Activated CD8-positive, alpha-beta memory T cell treated with anti-CD3 and anti-CD28 coated beads, Interleukin-2, amount 50 U/mL, for 48 hours (primary cell): ENCODE data around the gene ARNT2.

Experiments used
- DNase-seq: peaks from one replicate; pipeline ENCODE4 v3.0.0-alpha.2; 2020

The ARNT2 gene

GRCh38 chr15:80411788-80412288 is 7.7 kb downstream of the ARNT2 start:
- DNase-seq: no peak

GRCh38 chr15:80414546-80415357 is 10.6 kb downstream of the ARNT2 start:
- no peak for DNase-seq

- DNase-seq: no peak
Measured at GRCh38 chr15:80415358-80415670, 11.1 kb downstream of the ARNT2 start.

- no peak for DNase-seq
Measured at GRCh38 chr15:80416702-80417101, 12.5 kb downstream of the ARNT2 start.

GRCh38 chr15:80418892-80419537 is 14.8 kb downstream of the ARNT2 start:
- no peak for DNase-seq

GRCh38 chr15:80419546-80419945 is 15.4 kb downstream of the ARNT2 start:
- no peak for DNase-seq

GRCh38 chr15:80420658-80421057 is 16.5 kb downstream of the ARNT2 start:
- DNase-seq: no peak

GRCh38 chr15:80423215-80423614 is 19.0 kb downstream of the ARNT2 start:
- no peak for DNase-seq

GRCh38 chr15:80424381-80424780 is 20.2 kb downstream of the ARNT2 start:
- no peak for DNase-seq

- DNase-seq: no peak
Measured at GRCh38 chr15:80426316-80426715, 22.1 kb downstream of the ARNT2 start.

- no peak for DNase-seq
Measured at GRCh38 chr15:80429964-80430363, 25.8 kb downstream of the ARNT2 start.

- DNase-seq: no peak
Measured at GRCh38 chr15:80431635-80432344, 27.6 kb downstream of the ARNT2 start.

GRCh38 chr15:80432345-80432702 is 28.1 kb downstream of the ARNT2 start:
- DNase-seq: no peak

GRCh38 chr15:80433836-80434235 is 29.7 kb downstream of the ARNT2 start:
- DNase-seq: no peak

- DNase-seq: no peak
Measured at GRCh38 chr15:80434926-80435720, 30.9 kb downstream of the ARNT2 start.

- no peak for DNase-seq
Measured at GRCh38 chr15:80436511-80437307, 32.5 kb downstream of the ARNT2 start.

- no peak for DNase-seq
Measured at GRCh38 chr15:80437334-80437891, 33.2 kb downstream of the ARNT2 start.

- DNase-seq: no peak
Measured at GRCh38 chr15:80439140-80439539, 35.0 kb downstream of the ARNT2 start.

GRCh38 chr15:80440024-80440423 is 35.8 kb downstream of the ARNT2 start:
- no peak for DNase-seq

GRCh38 chr15:80441041-80441440 is 36.9 kb downstream of the ARNT2 start:
- no peak for DNase-seq

GRCh38 chr15:80441714-80442113 is 37.5 kb downstream of the ARNT2 start:
- no peak for DNase-seq
